Astrocyte (in vitro differentiated cells and primary cell): ENCODE results near the gene MRPL4. TPM values are rescaled to one million over a fixed set of nuclear protein-coding genes. Genes with fewer than 3 reads are reported as not detected.

Experiments
- DNase-seq: peaks from one replicate; pipeline ENCODE4 v3.0.0-alpha.2; 2010; ENCODE audit warnings: low read depth
- FAIRE-seq: peaks from 2 replicates; lab custom pipeline; 2011; peaks lifted over from hg19 to GRCh38; lab: Jason Lieb, UNC
- H2AFZ ChIP-seq: 2 replicates; pipeline ENCODE4 v1.6.0; 2012; ENCODE audit warnings: low read depth, low read length, inconsistent platforms
- H3K27ac ChIP-seq: 2 replicates; pipeline ENCODE4 v1.5.1; 2011; ENCODE audit warnings: low read depth, low read length, inconsistent platforms
- H3K27me3 ChIP-seq: 2 replicates; pipeline ENCODE4 v1.6.0; 2011; ENCODE audit warnings: low read length, inconsistent platforms; ENCODE audit not compliant: insufficient read depth
- H3K36me3 ChIP-seq: 2 replicates; pipeline ENCODE4 v1.5.1; 2011; ENCODE audit warnings: low read length, inconsistent platforms; ENCODE audit not compliant: insufficient read depth
- H3K4me1 ChIP-seq: 2 replicates; pipeline ENCODE4 v1.5.1; 2011; ENCODE audit warnings: low read length, inconsistent platforms; ENCODE audit not compliant: insufficient read depth
- H3K4me2 ChIP-seq: 2 replicates; pipeline ENCODE4 v1.6.0; 2012; ENCODE audit warnings: low read length, inconsistent platforms
- H3K4me3 ChIP-seq: 2 replicates; pipeline ENCODE4 v1.5.1; 2011; ENCODE audit warnings: low read depth, mild to moderate bottlenecking, low read length, inconsistent platforms; ENCODE audit not compliant: insufficient read depth
- H3K79me2 ChIP-seq: 2 replicates; pipeline ENCODE4 v1.6.0; 2012; ENCODE audit warnings: mild to moderate bottlenecking, low read length, inconsistent platforms; ENCODE audit not compliant: insufficient read depth
- H3K9ac ChIP-seq: 2 replicates; pipeline ENCODE4 v1.6.0; 2012; ENCODE audit warnings: mild to moderate bottlenecking, low read length, inconsistent platforms
- H3K9me3 ChIP-seq: 2 replicates; pipeline ENCODE4 v1.5.1; 2012; ENCODE audit warnings: low read depth, mild to moderate bottlenecking, low read length, inconsistent platforms; ENCODE audit not compliant: insufficient read depth
- H4K20me1 ChIP-seq: 2 replicates; pipeline ENCODE4 v1.6.0; 2012; ENCODE audit warnings: low read length, inconsistent platforms; ENCODE audit not compliant: insufficient read depth
- H3K27ac Mint-ChIP-seq: one replicate; pipeline ENCODE4 v1.8.0; 2021; ENCODE audit warnings: mild to moderate bottlenecking, mixed read lengths; ENCODE audit not compliant: unreplicated experiment
- H3K27me3 Mint-ChIP-seq: one replicate; pipeline ENCODE4 v1.8.0; 2021; ENCODE audit warnings: low read depth, mixed read lengths; ENCODE audit not compliant: unreplicated experiment
- H3K36me3 Mint-ChIP-seq: one replicate; pipeline ENCODE4 v1.8.0; 2021; ENCODE audit warnings: low read depth, mixed read lengths; ENCODE audit not compliant: unreplicated experiment
- H3K4me1 Mint-ChIP-seq: one replicate; pipeline ENCODE4 v1.8.0; 2021; ENCODE audit warnings: low read depth, mixed read lengths; ENCODE audit not compliant: unreplicated experiment
- H3K4me3 Mint-ChIP-seq: one replicate; pipeline ENCODE4 v1.8.0; 2021; ENCODE audit warnings: mild to moderate bottlenecking, moderate library complexity, mixed read lengths; ENCODE audit not compliant: unreplicated experiment
- H3K9me3 Mint-ChIP-seq: one replicate; pipeline ENCODE4 v1.8.0; 2021; ENCODE audit warnings: mild to moderate bottlenecking, mixed read lengths; ENCODE audit not compliant: unreplicated experiment
- CTCF ChIP-seq: IDR thresholded peaks from 2 replicates; pipeline ENCODE4 v1.5.1; 2011; ENCODE audit warnings: low read depth, mild to moderate bottlenecking, inconsistent platforms, low read length, moderate library complexity; ENCODE audit not compliant: insufficient read depth
- EZH2 ChIP-seq: IDR thresholded peaks from 2 replicates; pipeline ENCODE4 v1.6.1; 2012; ENCODE audit warnings: mild to moderate bottlenecking, low read length, inconsistent platforms; ENCODE audit not compliant: insufficient read depth
- total RNA-seq: library from RNA; stranded (reverse); gene quantifications from 2 replicates; pipeline ENCODE4 v1.2.1, GENCODE V29; 2021

MRPL4 gene
- total RNA-seq, 1 donor from 2014 or later: 60.3 TPM

GRCh38 chr19:10283301-10284064 is 31.5 kb downstream of the MRPL4 start:
- H3K27me3 ChIP-seq: peaks cover 12% of the 10 kb centered on the region
- H4K20me1 ChIP-seq: no peaks in the 10 kb centered on the region
- Mint-ChIP-seq H3K4me3 (no peak overlapping the region), H3K9me3 (peaks cover 2% of the 10 kb centered on the region), H3K36me3 (no peaks in the 10 kb centered on the region), H3K27me3 (peaks cover 41% of the 10 kb centered on the region), H3K4me1 (peaks cover 5% of the 10 kb centered on the region), H3K27ac (no peak overlapping the region)
- TF ChIP-seq CTCF: no peak
- TF ChIP-seq EZH2: no peak
- H3K4me2 ChIP-seq: no peak overlapping the region
- H2AFZ ChIP-seq: no peak overlapping the region
- H3K36me3 ChIP-seq: no peaks in the 10 kb centered on the region
- no peak overlapping the region for H3K9ac ChIP-seq
- DNase-seq (no peak), FAIRE-seq (no peak)
- no peaks in the 10 kb centered on the region for H3K79me2 ChIP-seq
- H3K27ac ChIP-seq: no peak overlapping the region
- no peaks in the 10 kb centered on the region for H3K9me3 ChIP-seq
- H3K4me3 ChIP-seq: no peak overlapping the region
- peaks cover 5% of the 10 kb centered on the region for H3K4me1 ChIP-seq

- H3K4me3 Mint-ChIP-seq: no peak overlapping the region
- no peak for DNase-seq
- H2AFZ ChIP-seq: no peak overlapping the region
Observed at GRCh38 chr19:10284065-10284959, 32.3 kb downstream of the MRPL4 start.

More at GRCh38 chr19:10284065-10284959, 32.3 kb downstream of the MRPL4 start:
- H3K79me2 ChIP-seq: no peaks in the 10 kb centered on the region
- FAIRE-seq: no peak
- no peaks in the 10 kb centered on the region for H3K36me3 ChIP-seq
- H4K20me1 ChIP-seq: no peaks in the 10 kb centered on the region
- peaks cover 13% of the 10 kb centered on the region for H3K27me3 ChIP-seq
- H3K9me3 ChIP-seq: no peaks in the 10 kb centered on the region
- H3K36me3 Mint-ChIP-seq: no peaks in the 10 kb centered on the region
- no peak overlapping the region for H3K9ac ChIP-seq
- peaks cover 5% of the 10 kb centered on the region for H3K4me1 Mint-ChIP-seq
- no peak overlapping the region for H3K4me2 ChIP-seq
- H3K4me3 ChIP-seq: no peak overlapping the region
- peaks cover 2% of the 10 kb centered on the region for H3K9me3 Mint-ChIP-seq
- H3K27ac ChIP-seq: no peak overlapping the region
- peaks cover 9% of the 10 kb centered on the region for H3K4me1 ChIP-seq
- H3K27me3 Mint-ChIP-seq: peaks cover 49% of the 10 kb centered on the region
- H3K27ac Mint-ChIP-seq: no peak overlapping the region
- TF ChIP-seq CTCF (no peak), EZH2 (no peak)
